A673 (cell line): Measurements from ENCODE around the gene DHRS12. TPM values are rescaled to one million over a fixed set of nuclear protein-coding genes. Genes with fewer than 3 reads are reported as not detected.
A peak's percentile ranks its signal among the peaks of the same experiment; 100 is the strongest.

ENCODE experiments used
- BruUV-seq: library from RNA; stranded (reverse); fragments of 400-500 nt; replicated peaks from 2 replicates; lab custom pipeline; 2021; lab: Mats Ljungman, UMichigan
- CTCF ChIA-PET: fragments of 300-600 bp; sonication (Branson Sonifier 250); formaldehyde crosslinking; loops from one replicate; lab custom pipeline; 2022; ENCODE audit warnings: antibody characterized with exemption; lab: Charles Lee
- POLR2A ChIA-PET: fragments of 300-600 bp; sonication (Branson Sonifier 250); formaldehyde crosslinking; loops from one replicate; lab custom pipeline; 2022; ENCODE audit warnings: antibody characterized with exemption; ENCODE audit not compliant: low non-redundant PET; lab: Charles Lee
- DNase-seq: peaks from one replicate; pipeline ENCODE4 v3.0.0-alpha.2; 2015; ENCODE audit warnings: low spot score
- H3K27ac ChIP-seq: fragments of 200-600 bp; sonication (generic); 2 replicates; pipeline ENCODE4 v1.5.1; 2016; ENCODE audit warnings: mixed run types, low read depth, mild to moderate bottlenecking, mixed read lengths, antibody characterized with exemption, low read length; ENCODE audit not compliant: poor library complexity, severe bottlenecking
- H3K27me3 ChIP-seq: fragments of 200-600 bp; sonication (generic); replicated peaks from 2 replicates; pipeline ENCODE4 v1.6.1; 2017; ENCODE audit warnings: mixed run types, low read depth, mild to moderate bottlenecking, mixed read lengths, antibody characterized with exemption, low read length; ENCODE audit not compliant: insufficient read depth, poor library complexity
- H3K36me3 ChIP-seq: fragments of 200-600 bp; sonication (generic); 2 replicates; pipeline ENCODE4 v1.6.1; 2016; ENCODE audit warnings: mixed run types, mild to moderate bottlenecking, mixed read lengths, antibody characterized with exemption, low read length; ENCODE audit not compliant: insufficient read depth, poor library complexity, severe bottlenecking
- H3K4me1 ChIP-seq: fragments of 200-600 bp; sonication (generic); 2 replicates; pipeline ENCODE4 v1.6.1; 2017; ENCODE audit warnings: mixed run types, mild to moderate bottlenecking, mixed read lengths, antibody characterized with exemption, low read length; ENCODE audit not compliant: insufficient read depth, poor library complexity, severe bottlenecking
- H3K4me3 ChIP-seq: fragments of 200-600 bp; sonication (generic); 2 replicates; pipeline ENCODE4 v1.5.1; 2016; ENCODE audit warnings: low read depth, mixed run types, mild to moderate bottlenecking, mixed read lengths, low read length; ENCODE audit not compliant: poor library complexity, severe bottlenecking
- H3K9me3 ChIP-seq: fragments of 200-600 bp; sonication (generic); 2 replicates; pipeline ENCODE4 v1.6.1; 2016; ENCODE audit warnings: mixed run types, low read depth, mild to moderate bottlenecking, mixed read lengths, antibody characterized with exemption, low read length; ENCODE audit not compliant: poor library complexity, severe bottlenecking
- CTCF ChIP-seq: fragments of 300-800, 200-600 bp; sonication (generic); conservative IDR thresholded peaks from 2 replicates; pipeline ENCODE4 v1.5.1; 2017; ENCODE audit warnings: low read depth, mild to moderate bottlenecking, antibody characterized with exemption, low read length, moderate library complexity, mixed read lengths
- EZH2 ChIP-seq: fragments of 200-600 bp; sonication (generic); IDR thresholded peaks from 2 replicates; pipeline ENCODE4 v1.6.1; 2017; ENCODE audit warnings: borderline replicate concordance, low read depth, mild to moderate bottlenecking, mixed read lengths, antibody characterized with exemption, low read length; ENCODE audit not compliant: poor library complexity, severe bottlenecking
- intact Hi-C: fragments of 100-400 bp; cut with micrococcal nuclease; formaldehyde crosslinking; loops from one replicate; pipeline ENCODE4 v1.10.0; 2022; ENCODE audit not compliant: unreplicated experiment
- total RNA-seq: library from RNA; stranded (reverse); gene quantifications from 2 replicates; pipeline ENCODE4 v1.2.3, GENCODE V29; 2021

DHRS12 gene
- total RNA-seq, 1 experiment from 2014 or later = 2.8 TPM

GRCh38 chr13:51834581-51835171 lies 30.7 kb upstream of the DHRS12 start:
- intact Hi-C loops = no loop called here
- DNase-seq = peak; percentile 14
- Histone ChIP-seq H3K27ac (no peak overlapping the region), H3K9me3 (no peaks in the 10 kb centered on the region), H3K36me3 (no peaks in the 10 kb centered on the region), H3K4me3 (no peak overlapping the region), H3K4me1 (no peaks in the 10 kb centered on the region), H3K27me3 (no peaks in the 10 kb centered on the region)
- CTCF ChIA-PET = interaction anchor here (0.6 to 0.7 kb wide), 2 partner anchors 9 to 125 kb away, joined by 3 to 4 read pairs; no protein-coding TSS in a partner anchor
- BruUV-seq = no TSS peak
- TF ChIP-seq EZH2 (no peak), CTCF (no peak)
- POLR2A ChIA-PET = no interaction called here

- Histone ChIP-seq H3K36me3 (no peaks in the 10 kb centered on the region), H3K4me3 (no peak overlapping the region), H3K27me3 (no peaks in the 10 kb centered on the region), H3K4me1 (no peaks in the 10 kb centered on the region), H3K27ac (no peak overlapping the region), H3K9me3 (no peaks in the 10 kb centered on the region)
- DNase-seq = no peak
- ChIA-PET POLR2A (no interaction called here), CTCF (interaction anchor here (0.6 kb wide), 1 partner anchor 9 kb away, joined by 4 read pairs; no protein-coding TSS in a partner anchor)
- intact Hi-C loops = loop anchor here (2.0 kb wide), 1 partner anchor 707 kb away; no protein-coding TSS in a partner anchor
- no TSS peak for BruUV-seq
- TF ChIP-seq EZH2 (no peak), CTCF (no peak)
Measured at GRCh38 chr13:51833980-51834379, 30.0 kb upstream of the DHRS12 start.

- no peaks in the 10 kb centered on the region for H3K4me1 ChIP-seq
- TF ChIP-seq CTCF (peak; percentile 60), EZH2 (no peak)
- CTCF ChIA-PET = interaction anchor here (0.6 to 1.0 kb wide), 4 partner anchors 14 to 721 kb away, joined by 3 to 8 read pairs (median 3); no protein-coding TSS in a partner anchor
- no peak overlapping the region for H3K27ac ChIP-seq
- intact Hi-C loops = loop anchor here (2.0 kb wide), 1 partner anchor 706 kb away; no protein-coding TSS in a partner anchor
- BruUV-seq = no TSS peak
- H3K4me3 ChIP-seq = no peak overlapping the region
- H3K36me3 ChIP-seq = no peaks in the 10 kb centered on the region
- H3K9me3 ChIP-seq = no peaks in the 10 kb centered on the region
- POLR2A ChIA-PET = no interaction called here
- no peaks in the 10 kb centered on the region for H3K27me3 ChIP-seq
- peak; percentile 72 for DNase-seq
Measured at GRCh38 chr13:51832471-51833152, 28.6 kb upstream of the DHRS12 start.
